HG02610 (cell line): Measurements from ENCODE around the gene TENM4.
A peak's percentile ranks its signal among the peaks of the same experiment; 100 is the strongest.

Experiments used
- ATAC-seq: cut with Tn5 transposase; IDR thresholded peaks from one replicate; pipeline ENCODE4 v1.9.1; 2021; ENCODE audit warnings: mild to moderate bottlenecking, moderate library complexity; ENCODE audit not compliant: unreplicated experiment

Gene TENM4

DNA sequence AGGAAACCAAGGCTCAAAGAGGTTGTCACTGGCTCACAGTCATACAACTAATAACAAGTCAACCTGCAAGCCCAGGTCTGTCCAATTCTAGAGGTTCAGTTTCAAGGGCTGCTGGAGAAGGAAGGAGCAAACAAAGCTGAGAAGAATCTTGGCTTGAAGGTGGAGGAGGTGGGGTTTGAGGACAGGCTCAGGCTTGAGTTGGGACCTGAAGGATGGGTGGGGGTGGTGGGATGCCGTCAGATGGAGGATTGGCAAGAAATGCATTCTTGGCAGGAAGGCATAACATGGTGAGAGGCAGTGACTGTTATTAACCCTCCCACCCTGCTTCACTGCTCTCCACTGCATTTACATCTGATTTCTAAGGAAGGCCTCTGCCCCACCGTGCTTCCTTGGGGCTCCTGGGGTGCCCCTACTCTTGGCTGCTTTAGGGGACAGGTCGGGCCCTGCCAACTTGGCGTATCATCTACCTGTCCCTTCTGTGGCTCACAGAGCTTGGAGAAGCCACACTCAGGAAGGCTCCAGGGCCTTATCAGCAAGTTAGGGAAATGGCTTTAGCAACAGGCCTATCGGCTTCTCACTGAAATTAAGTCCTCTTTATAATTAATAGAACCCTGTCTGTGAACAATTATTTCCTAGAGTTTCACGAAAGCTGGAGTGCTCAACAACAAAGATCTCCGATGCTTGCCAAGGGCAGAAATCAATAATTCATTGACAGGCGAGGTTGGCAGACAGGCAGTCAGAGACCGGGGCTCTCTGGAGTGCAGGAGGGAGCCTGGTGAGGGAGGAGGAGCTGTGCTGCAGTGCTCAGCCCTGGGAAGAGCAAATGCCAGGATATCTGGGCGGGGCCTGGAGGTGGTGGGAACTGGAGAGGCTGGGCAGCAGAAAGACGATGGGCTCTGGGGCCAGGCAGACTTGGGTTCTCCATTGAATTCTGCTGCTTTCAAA is 781.2 kb downstream of the TENM4 start:
- no peak for ATAC-seq

DNA sequence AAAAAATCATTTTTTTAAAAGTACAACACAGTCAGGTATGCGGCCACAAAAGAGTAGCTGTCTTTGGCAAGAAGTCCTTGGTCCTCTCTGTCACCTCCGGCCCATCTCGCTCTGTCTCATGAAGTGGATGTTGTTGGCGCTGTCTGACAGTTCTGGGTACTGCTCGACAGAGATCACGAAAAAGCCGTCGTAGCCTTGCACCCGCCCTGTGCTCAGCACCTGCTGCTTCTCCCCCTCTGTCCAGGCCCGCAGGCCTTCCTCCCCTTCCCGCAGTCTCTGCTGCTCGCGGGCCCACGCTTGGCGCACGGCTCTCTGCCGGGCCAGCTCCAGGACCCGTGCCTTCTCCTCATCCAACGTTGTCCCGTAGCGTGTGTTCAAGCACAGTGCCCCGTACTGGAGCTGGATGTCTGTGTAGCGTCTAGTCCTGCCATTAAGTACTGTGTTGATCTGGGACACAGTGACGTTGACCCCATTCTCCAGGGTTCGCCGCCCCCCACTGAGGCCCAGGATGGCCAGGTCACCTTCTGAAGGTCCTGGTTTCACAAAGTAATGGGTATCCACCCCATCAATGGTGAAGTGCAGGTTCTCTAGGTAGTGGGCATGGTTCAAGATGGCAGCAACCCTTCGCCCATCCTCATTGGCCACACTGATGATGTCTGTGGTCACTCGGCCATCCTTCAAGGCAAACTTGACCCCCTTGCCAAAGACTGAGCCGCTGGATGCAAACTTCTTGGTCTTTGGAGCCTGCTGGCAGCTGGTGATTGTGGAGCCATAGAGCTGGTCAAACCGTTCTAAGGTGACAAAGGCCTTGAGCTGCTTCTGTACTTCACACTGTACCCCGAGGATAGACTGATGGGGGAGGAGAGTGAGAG is 782.6 kb downstream of the TENM4 start:
- ATAC-seq: no peak

DNA sequence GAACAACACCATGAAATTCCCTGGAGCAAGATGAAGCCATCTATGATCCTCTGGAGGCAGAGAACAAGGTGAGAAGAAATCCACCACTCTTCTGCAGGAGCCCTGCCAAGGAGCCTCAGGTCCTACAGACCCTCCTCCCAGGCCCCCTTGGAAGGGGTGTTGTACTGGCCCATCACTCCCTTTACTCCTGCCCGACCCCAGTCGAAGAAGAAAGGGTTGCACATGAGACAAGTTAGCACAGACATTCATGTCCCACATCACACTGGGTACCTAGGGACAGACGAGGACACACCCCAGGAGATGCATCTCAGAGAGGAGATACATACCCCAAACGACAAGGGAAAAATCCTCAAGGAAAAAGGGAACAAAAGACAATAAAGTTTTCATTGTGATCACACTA is 783.4 kb downstream of the TENM4 start:
- ATAC-seq: no peak

DNA sequence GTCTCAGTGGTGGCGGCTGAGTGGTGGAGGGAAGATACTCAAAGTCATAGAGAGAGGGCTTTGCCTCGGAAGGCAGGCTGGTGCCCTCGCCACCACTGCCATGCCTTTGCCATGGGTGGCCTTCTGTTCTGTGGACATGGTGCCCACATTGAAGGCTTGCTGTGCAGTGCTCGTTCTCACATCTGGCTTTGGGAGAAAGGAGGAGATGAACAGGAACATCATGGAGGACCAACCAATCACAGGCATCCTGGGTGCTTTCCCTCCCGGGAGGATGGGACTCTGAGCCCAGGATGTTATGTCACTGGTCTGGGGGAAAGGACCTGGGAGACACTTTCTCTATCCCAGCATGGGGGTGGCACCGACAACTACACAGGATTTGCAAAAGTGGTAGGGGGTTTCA is 783.8 kb downstream of the TENM4 start:
- no peak for ATAC-seq

DNA sequence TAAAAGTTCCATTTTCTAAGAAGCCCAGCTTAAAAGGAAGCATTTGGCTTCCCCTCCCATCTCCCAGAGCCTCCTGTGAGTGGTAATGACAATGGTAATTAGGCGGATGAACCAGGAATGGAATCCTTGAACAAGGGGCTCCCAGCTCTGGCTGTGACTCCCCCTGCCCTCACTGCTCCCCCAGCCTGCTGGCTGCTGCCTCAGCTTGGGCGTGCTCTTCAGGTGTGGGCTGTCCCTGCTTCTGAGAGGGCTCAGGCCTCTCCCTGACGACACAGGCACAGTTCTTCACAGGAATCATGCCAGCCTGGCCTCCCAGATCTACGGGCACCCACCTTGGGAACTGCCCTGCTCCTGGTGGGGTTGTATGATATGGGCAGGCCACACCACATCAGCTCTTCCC is 784.5 kb downstream of the TENM4 start:
- no peak for ATAC-seq

DNA sequence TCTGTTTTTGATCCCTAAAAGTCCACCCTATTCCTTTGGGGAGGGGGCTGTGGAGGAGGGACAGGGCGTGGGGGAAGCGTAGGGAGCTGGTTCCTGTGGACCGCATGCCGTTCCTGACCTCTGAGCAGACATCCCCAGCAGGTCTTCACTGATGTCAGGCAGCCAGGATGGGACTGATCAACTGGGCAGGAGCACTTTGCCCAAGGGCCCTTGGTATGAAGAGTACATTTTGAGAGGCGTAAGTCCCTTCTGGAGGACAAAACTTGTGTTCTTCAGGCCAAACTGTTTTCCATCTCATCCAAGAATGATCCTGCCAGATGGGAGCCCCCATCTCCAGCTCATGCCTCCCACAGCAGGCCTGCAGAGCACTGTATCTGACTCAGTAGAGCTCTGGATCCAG is 785.3 kb downstream of the TENM4 start:
- no peak for ATAC-seq

DNA sequence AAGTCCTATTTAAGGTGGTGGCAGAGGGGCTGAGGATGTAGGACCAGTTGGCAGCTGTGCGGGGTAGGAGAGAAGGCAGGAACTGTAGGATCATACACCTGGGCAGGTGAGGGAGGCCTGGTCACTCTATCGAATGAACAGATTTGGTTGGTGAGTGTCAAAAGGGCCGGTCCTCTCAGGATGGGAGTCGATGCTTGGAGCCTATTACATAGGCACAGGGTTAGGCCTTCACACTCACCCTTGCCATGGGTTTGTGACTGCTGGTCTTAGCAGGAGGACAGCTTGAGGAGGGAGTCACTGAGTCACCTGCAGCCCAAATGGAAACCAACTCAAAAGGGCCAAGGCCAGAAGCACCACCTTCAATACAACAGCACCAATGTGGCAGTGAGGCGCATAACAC is 786.0 kb downstream of the TENM4 start:
- ATAC-seq: no peak

DNA sequence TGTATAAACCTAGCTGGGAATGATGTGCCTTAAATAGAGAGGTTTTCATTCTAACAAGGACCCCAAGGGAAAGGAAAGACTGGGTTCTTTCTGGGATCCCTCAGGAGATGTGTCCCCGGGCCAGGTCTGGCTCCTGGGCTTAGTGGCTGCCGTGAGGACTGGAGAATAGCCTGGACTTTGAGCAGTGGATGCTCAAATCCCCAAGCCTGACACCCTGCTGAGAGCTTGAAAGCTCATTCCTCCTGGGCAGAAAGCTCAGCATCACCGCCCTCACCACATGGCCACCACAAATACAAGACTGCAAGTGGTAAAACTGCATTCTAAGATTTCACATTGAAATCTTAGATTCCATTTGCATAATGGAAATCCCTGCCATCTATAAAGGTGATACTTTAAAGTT is 786.8 kb downstream of the TENM4 start:
- no peak for ATAC-seq

DNA sequence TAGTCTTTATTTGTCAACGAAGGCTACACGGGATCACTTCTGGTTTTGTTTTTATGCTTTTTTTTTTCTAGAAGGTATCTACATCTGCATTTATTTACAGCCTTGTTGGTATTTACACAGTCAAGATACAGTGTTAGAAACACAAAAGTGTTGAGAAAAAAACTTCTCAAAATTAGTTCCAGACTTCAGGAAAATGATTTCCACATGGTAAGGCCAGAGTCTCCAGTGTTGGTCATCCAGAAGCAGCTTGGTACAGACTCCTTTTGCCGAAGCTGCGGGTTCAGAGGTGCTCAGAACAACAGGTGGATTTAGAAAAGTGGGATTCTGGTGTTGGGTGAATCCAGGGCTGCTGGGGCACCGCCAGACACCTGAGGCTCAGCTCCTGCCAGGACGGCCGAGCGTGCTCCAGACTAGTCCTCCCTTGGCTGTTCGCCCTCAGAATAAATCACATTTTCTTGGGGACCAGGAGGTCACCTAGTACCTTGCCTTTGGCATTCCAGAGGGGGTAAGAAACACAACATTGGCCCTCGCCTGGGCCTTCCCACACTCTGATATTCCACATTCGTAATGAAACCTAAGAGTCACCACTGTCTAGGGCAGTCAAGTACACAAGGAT is 787.4 kb downstream of the TENM4 start:
- ATAC-seq: no peak

DNA sequence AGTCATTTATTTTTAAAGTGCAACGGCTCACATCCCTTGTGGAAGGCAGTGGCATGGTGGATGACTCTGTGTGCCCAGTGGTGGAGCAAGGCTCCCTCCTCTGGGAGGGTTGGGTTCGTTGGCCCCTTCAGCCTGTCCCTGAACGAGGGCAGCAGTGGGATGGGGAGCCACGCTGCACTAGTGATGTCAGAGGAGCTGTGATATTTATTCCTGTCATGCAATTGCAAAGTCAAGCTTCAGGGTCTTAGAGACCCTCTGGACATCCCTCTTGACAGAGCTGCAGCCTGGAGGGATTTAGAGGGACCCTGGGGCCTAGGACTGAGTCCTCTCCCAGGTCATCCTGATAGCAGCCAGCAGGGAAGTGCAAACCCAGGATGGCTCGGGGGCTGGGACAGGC is 788.0 kb downstream of the TENM4 start:
- no peak for ATAC-seq

DNA sequence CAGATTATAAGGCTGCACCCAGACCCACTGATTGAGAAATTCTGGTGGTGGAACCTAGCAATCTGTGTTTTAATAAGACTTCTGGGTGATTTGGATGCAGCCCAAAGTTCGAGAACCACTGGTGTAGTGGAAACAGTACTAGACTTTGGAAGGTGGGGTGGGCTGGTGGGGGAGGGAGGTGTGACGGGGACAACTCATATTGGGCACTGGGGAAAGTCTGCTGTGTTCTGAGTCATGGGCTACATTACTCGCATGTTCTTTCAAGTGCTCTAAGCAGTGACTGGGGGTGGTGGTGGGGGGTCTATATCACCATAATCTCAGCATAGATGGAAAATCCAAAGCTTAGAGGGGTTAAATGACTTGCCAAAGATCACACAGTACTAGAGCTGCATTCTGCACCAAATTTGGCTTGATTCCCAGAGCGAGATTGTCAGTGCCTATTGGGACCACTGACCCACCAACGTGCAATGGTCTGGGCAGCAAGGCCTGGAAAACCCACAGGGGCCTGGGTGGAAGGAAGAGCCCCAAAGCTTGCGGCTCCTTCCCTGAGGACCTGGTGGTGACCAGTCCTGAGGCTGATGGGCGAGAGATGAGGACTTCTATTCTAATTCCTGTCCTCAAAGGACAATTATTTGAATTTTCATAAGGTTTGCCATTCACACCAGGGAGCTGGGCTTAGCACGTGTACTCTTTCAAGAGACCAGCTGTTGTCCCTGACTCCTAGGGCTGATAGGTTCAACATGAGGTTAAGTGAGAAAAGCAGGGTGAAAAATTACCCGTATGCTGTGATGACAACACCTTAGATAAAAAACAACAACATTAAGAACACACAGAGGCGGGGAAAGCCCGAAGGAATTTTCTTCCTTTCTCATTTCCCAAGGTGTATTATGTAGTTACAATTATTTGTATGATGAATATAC is 788.6 kb downstream of the TENM4 start:
- peak; percentile 43 for ATAC-seq

DNA sequence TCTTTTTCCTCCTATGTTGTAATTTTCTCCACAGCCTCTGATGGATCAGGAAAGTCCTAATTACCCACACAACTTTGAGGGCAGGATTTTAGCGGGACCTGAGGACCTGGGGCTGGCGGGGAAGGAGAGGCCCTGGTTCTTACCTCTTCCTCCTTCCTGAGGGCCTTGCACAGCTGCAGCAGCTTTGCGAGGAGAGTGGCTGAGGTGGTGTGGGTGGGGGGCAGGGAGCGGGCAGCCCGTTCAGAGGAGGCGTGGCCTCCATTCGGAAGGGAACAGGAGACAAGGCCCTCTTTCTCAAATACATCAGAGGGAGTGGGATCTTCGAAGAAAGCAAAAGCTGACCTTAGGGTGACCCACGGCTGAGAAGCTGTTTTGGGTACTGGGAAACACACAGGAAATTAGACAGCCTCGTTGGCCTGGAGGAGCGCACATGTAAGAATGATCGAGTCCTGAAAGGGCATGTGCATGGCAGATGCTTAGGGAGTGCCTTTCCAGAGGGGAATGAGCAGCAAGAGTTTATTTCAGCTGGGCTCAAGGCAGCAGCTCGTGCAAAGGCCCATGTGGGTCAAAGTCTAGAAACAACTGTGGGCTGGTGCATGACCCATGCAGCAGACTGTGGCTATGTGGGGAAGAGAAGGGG is 789.6 kb downstream of the TENM4 start:
- no peak for ATAC-seq

DNA sequence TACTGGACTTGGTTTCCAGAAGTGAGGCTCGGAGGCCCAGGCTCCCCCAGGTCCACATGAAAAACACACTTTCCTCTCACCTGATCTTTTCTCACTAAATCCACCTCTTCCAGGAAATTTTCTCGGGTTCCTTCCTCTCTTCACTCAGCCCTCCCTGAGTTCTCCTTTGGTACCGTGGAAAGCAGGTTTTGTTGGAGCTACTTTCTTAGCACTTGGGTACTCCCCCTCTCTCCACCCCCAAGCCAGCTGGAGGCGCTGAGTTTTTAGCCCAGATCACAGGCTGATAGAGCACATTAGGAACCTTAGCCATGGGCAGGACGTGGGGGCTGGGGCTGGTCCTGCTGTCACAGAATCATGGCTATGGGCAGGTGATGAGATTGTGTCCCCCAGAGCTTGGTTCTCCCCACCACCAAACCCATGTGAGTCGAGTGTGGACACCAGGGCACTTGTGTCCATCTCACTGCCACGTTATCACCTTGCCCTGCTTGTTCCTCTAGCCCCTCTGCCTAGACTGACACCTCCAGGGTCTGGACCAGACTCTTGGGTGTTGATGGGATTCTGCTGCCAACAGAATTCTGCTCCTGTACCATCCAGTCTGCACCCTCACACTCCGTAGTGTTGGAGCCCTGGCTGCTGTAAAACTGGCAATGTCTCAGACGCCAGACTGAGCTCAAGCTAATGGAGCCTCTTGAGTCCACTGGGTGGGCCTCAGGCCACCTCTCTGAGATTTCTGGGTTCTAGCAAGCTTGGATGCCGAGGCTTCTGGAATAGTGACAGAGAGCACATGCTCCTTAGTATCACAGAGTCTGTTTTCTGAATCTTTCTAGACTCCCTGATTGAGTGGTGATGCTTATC is 791.2 kb downstream of the TENM4 start:
- ATAC-seq: no peak

DNA sequence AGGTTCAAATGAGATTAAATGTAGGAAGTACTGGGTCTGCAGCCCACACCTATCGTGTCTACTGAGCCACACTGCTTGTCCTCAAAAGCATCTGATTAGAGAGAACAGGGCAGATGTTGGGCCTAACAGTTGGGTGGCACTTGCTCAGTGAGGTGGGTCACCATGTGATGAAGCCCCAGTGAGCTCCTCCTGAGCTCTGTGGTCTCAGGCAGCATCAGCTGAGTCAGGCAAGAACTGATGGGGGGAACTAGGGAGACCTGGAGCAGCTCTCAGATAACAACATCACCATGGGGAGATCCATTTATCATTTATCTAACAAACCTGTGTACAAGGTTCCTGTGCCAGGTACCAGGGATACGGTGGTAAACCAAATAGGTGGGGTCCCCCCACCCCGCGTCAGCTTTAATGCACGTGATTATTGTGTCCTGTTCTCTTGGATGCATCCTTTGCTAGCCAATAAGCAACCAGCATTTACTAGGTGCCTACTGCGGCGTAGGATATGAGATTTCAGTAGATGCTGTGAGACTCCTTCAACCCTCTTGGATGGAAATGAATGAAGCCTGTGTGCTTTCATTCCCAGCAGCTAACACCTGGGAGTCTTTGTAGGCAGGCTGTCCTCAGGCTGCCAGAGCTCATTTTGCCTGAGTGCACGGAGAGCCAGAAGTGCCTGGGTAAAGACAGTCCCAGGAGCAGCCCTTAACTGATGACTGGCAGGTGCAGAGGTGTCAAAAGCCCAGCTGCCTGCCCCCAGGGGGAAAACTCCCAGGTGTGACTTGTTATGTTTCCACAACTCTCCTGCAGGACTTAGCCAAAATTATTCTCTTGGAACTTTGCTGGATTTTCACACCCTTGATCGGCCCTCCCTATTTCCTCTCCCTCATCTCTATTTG is 792.6 kb downstream of the TENM4 start:
- no peak for ATAC-seq

DNA sequence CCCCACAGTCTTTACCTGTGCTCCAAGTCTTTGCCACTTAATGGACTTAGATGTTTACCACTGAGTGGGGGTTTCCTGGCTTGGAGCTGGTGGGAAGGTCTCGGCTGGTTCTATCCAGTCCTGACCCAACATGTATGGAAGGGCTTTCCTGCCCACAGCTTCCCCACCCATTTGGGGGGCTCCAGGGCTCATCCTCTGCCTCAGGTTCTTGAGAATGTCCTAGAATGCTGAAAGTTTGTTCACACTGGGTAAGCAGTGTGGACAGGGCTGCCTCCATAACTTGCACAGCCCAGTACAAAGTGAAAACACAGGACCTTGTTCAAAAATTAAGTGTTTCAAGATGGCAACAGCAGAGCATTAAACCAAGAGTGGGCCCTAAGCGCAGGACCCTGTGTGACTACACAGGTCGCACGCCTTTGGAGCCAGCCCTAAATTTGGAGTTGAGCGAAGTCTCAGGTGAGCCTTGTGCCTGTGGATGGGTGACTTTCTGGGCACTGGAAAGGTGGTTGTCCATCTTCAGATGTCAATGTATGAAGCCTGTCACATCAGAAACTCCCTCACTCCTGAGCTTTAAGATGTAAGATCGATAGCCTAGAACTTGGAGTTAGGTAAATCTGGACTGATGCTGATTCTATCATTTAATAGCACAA is 793.4 kb downstream of the TENM4 start:
- no peak for ATAC-seq

DNA sequence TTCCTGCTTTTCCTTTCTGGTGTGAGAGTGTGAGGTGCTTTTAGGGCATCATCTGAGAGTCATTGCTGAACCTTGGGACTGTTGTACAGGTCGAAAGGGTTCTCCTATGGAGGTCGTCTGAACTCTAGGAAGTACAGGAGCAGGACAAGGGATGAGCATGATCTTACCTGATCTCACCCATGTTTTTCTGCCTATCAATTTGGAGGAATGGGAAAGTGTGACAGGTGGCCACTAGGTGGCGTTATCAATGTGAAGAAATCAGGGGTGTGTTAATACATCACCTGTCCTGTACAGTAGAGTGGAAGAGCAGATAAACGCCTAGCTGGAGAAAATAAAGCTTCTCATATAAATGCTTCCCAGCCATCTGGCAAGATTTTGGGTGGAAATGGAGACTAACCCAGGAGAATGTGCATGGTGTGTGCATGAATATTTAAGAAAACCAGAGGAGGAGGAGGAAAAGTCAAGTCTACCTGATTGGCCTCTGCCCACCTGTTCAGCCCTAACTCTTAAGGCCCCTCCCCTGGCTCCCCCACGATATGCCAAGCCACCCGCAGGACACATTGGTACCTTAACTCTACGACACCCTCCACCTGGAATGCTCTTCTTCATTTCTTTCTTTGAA is 794.2 kb downstream of the TENM4 start:
- no peak for ATAC-seq
